ENCODE data around the gene HTR2C. TPM values are rescaled to one million over a fixed set of nuclear protein-coding genes. Genes with fewer than 3 reads are reported as not detected.
"Not testable (repeated sequence)": the region's sequence is repeated elsewhere in the genome, so short reads cannot be mapped to it uniquely, and the experiment has no call there.

Gene HTR2C
- total RNA-seq, 2 donors from 2014 or later: not detected

DNA sequence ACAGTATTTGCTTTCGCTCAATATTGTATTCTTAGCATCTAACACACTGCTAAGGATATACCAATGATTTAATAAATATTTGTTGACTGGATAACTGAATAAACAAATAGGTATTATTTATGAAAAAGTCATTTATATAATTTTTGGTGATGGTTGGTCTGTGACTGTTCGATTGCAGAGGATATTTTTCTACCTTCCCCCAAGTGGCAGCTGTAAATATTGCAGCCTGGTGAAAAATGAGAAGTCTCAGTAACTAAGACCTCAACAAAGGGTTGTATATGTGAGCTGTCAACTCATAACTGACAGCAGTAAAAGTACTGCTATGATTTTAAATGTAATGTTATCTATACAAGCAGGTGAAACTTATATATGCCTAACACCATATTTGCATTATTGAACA is 36.0 kb downstream of the HTR2C start:
- ATAC-seq (no peak), DNase-seq (ENCODE audit: low spot score) (no peak)
- H3K4me1 Mint-ChIP-seq (ENCODE audit: low read depth in 2 of 2): no peaks in the 10 kb centered on the region
- H3K9me3 Mint-ChIP-seq: no peaks in the 10 kb centered on the region
- H3K27me3 Mint-ChIP-seq: peaks cover 0 to 4% of the 10 kb centered on the region in 2 donors
- H3K27ac Mint-ChIP-seq: no peak overlapping the region
- H3K36me3 Mint-ChIP-seq: no peaks in the 10 kb centered on the region
- no peak overlapping the region for H3K4me3 Mint-ChIP-seq

DNA sequence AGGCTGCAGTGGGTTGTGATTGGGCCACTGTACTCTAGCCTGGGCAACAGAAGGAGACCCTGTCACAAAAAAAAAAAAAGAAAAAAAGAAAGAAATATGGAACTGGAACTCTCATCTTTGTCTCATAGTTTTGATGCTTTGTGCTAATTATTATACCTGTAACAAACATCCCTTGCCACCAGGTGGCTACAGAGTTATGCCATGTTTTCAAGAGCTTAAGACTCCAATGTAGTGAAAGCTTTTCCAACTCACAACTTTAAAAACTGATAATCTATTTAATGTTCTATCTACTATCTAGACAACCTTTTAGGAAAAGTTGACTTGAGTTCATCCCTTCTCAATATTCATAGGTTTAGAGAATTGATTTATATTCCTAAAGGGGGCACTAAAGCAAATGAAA is 42.4 kb downstream of the HTR2C start:
- no peaks in the 10 kb centered on the region for H3K36me3 Mint-ChIP-seq
- H3K27ac Mint-ChIP-seq: no peak overlapping the region
- no peak for ATAC-seq
- no peak for DNase-seq (ENCODE audit: low spot score)
- no peak overlapping the region for H3K4me3 Mint-ChIP-seq
- H3K27me3 Mint-ChIP-seq: peaks cover 0 to 4% of the 10 kb centered on the region in 2 donors
- no peaks in the 10 kb centered on the region for H3K9me3 Mint-ChIP-seq
- no peaks in the 10 kb centered on the region for H3K4me1 Mint-ChIP-seq (ENCODE audit: low read depth in 2 of 2)

DNA sequence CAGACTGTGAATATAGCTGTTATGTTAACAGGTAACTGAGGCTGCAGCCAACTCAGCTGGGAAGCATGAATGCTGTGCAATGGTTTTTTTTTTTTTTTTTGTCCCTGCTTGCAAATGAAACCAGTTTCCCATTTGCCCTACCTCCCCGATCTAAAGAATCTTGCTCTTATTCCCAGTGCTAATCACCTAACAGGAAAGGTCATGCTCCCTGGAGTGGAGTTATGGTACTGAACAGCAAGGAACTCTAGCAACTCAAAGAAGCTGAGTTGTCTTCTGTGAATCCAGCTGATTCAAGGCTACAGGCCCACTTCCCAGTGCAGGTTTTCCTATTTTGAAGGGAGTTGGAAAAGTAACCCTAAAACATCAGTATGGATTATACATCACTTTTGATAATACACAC is 52.1 kb downstream of the HTR2C start:
- Mint-ChIP-seq H3K4me3 (no peak overlapping the region), H3K27ac (no peak overlapping the region), H3K9me3 (no peaks in the 10 kb centered on the region), H3K36me3 (no peaks in the 10 kb centered on the region), H3K4me1 (ENCODE audit: low read depth in 2 of 2) (no peaks in the 10 kb centered on the region), H3K27me3 (peaks cover 0 to 2% of the 10 kb centered on the region in 2 donors)
- DNase-seq (ENCODE audit: low spot score) (no peak), ATAC-seq (no peak)

DNA sequence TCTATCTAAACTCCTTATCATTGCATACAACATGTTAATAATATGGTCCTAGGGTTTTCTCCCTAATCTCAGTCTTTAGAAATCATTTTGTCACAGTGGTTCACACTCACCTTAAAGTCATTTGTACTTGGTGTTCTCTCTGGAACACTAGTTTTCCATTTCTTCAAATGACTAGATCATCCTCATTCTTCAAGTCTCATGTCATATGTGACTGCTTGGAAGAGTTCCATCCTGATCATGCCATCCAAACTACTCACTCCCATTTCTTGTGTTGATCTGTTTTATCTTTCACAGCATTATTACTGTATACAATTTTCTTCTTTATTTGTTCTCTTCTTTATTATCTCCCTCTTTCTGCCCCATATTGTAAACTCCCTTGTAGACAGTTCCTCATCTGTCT is 66.5 kb downstream of the HTR2C start:
- no peak overlapping the region for H3K27ac Mint-ChIP-seq
- no peaks in the 10 kb centered on the region for H3K4me1 Mint-ChIP-seq (ENCODE audit: low read depth in 2 of 2)
- DNase-seq (ENCODE audit: low spot score) (no peak), ATAC-seq (no peak)
- H3K27me3 Mint-ChIP-seq: no peaks in the 10 kb centered on the region
- H3K36me3 Mint-ChIP-seq: no peaks in the 10 kb centered on the region
- H3K4me3 Mint-ChIP-seq: no peak overlapping the region
- H3K9me3 Mint-ChIP-seq: no peaks in the 10 kb centered on the region

DNA sequence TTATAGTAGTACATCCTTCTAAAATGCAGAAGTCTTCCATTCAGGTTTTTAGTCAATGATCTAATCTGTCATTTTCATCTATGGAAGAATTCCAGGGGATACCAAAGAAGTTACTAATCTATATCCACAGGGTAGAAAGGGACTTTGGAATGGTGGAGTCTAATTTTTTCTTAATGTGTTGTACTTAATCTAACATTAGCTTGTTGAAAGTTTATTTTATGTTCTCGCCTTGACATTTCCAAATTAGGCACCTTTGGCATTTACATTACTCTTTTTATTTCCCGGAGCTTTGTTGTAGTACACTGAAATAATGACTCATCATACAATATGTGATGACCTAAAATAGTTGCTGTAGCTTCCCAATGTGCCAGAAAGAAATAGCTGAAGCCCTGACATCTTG is 91.5 kb downstream of the HTR2C start:
- no peak for ATAC-seq
- Mint-ChIP-seq H3K27ac (no peak overlapping the region), H3K4me3 (no peak overlapping the region), H3K9me3 (no peaks in the 10 kb centered on the region), H3K4me1 (ENCODE audit: low read depth in 2 of 2) (no peaks in the 10 kb centered on the region), H3K27me3 (no peaks in the 10 kb centered on the region), H3K36me3 (no peaks in the 10 kb centered on the region)
- DNase-seq (ENCODE audit: low spot score): no peak

DNA sequence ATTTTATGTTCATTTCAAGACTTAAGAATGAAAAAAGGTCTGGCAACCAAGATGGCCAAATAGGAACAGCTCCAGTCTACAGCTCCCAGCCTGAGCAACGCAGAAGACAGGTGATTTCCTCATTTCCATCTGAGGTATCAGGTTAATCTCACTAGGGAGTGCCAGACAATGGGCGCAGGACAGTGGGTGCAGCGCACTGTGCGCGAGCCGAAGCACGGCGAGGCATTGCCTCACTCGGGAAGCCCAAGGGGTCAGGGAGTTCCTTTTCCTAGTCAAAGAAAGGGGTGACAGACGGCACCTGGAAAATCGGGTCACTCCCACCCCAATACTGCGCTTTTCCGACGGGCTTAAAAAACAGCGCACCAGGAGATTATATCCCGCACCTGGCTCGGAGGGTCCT is 116.6 kb downstream of the HTR2C start:
- H3K27ac Mint-ChIP-seq; DNase-seq (ENCODE audit: low spot score); H3K36me3 Mint-ChIP-seq; H3K4me3 Mint-ChIP-seq; H3K9me3 Mint-ChIP-seq; ATAC-seq; H3K27me3 Mint-ChIP-seq; H3K4me1 Mint-ChIP-seq (ENCODE audit: low read depth in 2 of 2): not testable (repeated sequence)

DNA sequence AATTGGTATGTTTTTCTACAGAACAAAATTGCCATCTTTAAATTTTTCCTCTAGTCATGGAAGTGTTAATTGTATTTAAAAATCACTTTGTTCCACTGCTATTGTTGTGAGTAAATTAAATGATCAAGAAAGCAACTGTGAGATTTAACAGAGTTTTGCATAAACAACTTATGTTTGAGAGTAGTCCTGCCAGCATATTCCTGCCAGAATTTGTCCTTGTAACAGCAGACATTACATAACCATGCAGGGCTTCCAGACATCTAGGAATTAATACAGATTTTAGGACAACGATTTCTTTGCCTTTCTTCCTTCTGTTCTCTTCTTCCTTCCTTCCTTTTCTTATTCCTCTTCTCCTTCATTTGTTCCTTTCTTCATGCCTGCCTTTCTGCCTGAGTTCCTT is 125.5 kb downstream of the HTR2C start:
- H3K36me3 Mint-ChIP-seq: no peaks in the 10 kb centered on the region
- H3K9me3 Mint-ChIP-seq: no peaks in the 10 kb centered on the region
- no peak overlapping the region for H3K4me3 Mint-ChIP-seq
- DNase-seq (ENCODE audit: low spot score): no peak
- ATAC-seq: no peak
- H3K27ac Mint-ChIP-seq: no peak overlapping the region
- H3K4me1 Mint-ChIP-seq (ENCODE audit: low read depth in 2 of 2): no peaks in the 10 kb centered on the region
- no peaks in the 10 kb centered on the region for H3K27me3 Mint-ChIP-seq

DNA sequence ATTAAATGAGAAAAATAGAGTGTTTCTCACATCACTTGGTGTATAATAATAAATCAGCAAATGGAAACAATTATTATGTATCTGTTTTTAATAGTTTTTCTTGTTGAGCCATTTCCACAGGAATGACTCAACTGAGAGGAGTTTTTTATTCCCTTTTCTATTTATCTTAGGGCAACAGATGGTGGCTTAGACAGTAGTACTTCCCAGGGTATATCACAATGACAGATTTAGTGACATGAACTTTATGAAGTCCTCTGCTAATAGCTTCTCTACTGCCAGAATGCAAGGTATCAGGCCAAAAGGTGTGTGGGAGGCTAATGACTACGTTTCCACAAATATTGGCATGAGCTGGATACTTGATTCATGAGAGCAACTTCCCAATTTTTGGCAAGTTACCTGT is 126.7 kb downstream of the HTR2C start:
- DNase-seq (ENCODE audit: low spot score) (no peak), ATAC-seq (no peak)
- peaks cover 0 to 2% of the 10 kb centered on the region in 2 donors for H3K27me3 Mint-ChIP-seq
- no peak overlapping the region for H3K27ac Mint-ChIP-seq
- no peak overlapping the region for H3K4me3 Mint-ChIP-seq
- no peaks in the 10 kb centered on the region for H3K36me3 Mint-ChIP-seq
- H3K4me1 Mint-ChIP-seq (ENCODE audit: low read depth in 2 of 2): no peaks in the 10 kb centered on the region
- no peaks in the 10 kb centered on the region for H3K9me3 Mint-ChIP-seq

DNA sequence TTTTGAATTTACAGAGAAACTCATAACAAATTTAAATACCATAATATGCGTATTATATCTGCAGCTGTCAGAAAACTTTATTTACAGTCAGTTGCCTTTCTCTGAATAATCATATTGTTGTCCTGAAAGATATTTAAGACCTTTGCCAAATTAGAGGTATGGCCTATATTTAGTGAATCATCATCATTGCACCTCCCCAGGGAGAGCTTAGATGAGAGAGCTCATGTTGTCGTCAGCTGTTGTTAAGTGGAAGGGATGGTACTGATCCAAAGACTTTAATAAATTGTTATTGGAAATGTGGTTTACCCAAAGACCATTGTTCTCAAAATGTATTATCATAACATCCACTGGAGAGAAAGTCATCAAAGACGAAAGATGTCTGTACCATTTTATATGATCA is 128.6 kb downstream of the HTR2C start:
- H3K27ac Mint-ChIP-seq: no peak overlapping the region
- no peak overlapping the region for H3K4me3 Mint-ChIP-seq
- H3K9me3 Mint-ChIP-seq: no peaks in the 10 kb centered on the region
- DNase-seq (ENCODE audit: low spot score) (no peak), ATAC-seq (no peak)
- no peaks in the 10 kb centered on the region for H3K4me1 Mint-ChIP-seq (ENCODE audit: low read depth in 2 of 2)
- peaks cover 0 to 2% of the 10 kb centered on the region in 2 donors for H3K27me3 Mint-ChIP-seq
- no peaks in the 10 kb centered on the region for H3K36me3 Mint-ChIP-seq

DNA sequence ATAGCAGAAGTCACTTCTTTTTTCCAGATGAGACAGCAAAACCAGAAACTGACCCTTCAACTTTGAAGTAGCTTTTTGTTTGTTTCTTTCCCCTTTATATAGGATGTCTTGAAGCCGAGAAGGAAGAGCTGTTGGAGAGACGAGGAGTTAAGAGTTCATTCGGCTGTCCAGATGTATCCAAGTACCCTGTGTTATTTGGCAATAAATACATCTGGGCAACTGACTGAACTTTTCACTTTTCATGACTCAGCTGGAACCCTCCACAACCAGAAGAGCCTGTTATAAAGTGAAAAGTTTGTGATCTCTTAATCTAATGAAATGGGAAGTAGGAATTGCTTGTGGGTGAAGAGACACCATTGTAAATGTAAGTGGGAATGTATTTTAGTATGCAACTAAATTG is 131.2 kb downstream of the HTR2C start:
- Mint-ChIP-seq H3K4me3 (no peak overlapping the region), H3K36me3 (no peaks in the 10 kb centered on the region), H3K27ac (no peak overlapping the region), H3K27me3 (peaks cover 0 to 2% of the 10 kb centered on the region in 2 donors), H3K9me3 (no peaks in the 10 kb centered on the region), H3K4me1 (ENCODE audit: low read depth in 2 of 2) (no peaks in the 10 kb centered on the region)
- ATAC-seq (no peak), DNase-seq (ENCODE audit: low spot score) (no peak)

DNA sequence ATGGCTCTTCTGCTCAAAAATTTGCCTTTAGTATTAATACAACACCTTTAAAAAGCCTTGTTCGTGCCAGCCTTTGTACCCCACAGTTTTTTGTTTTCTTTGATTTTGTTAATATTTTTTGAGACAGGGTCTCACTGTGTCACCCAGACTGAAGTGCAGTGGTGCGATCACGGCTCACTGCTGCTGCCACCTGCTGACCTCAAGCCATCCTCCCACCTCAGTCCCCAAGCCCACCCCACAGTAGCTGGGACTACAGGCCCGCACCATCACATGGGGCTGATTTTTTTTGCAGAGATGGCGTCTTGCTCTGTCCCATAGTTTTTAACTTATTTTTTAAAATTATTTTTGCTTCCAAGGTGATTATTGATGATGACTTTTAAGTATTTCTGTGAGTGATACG is 134.0 kb downstream of the HTR2C start:
- ATAC-seq (no peak), DNase-seq (ENCODE audit: low spot score) (no peak)
- peaks cover 0 to 2% of the 10 kb centered on the region in 2 donors for H3K27me3 Mint-ChIP-seq
- H3K4me1 Mint-ChIP-seq (ENCODE audit: low read depth in 2 of 2): no peaks in the 10 kb centered on the region
- H3K27ac Mint-ChIP-seq: no peak overlapping the region
- H3K4me3 Mint-ChIP-seq: no peak overlapping the region
- no peaks in the 10 kb centered on the region for H3K9me3 Mint-ChIP-seq
- no peaks in the 10 kb centered on the region for H3K36me3 Mint-ChIP-seq

DNA sequence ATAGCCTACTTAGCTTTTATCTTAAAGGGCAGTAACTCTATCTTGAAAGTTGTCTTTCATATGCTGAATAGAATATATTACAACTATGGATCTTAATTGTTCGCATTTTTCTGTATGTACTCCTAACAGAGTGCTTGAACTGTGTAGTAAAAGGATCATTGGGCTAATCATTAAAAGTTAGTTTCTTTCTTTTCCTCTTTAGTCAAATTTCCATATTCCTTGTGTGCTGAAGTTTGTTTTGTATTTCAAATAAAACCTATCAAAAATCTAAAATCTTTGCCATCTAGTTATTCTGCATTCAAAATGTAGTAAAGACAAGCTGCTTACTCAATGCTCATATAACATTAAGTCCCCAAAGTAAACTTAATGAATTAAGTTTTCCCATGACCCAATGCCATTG is 182.7 kb downstream of the HTR2C start:
- no peak for DNase-seq (ENCODE audit: low spot score)
- Mint-ChIP-seq H3K36me3 (no peaks in the 10 kb centered on the region), H3K4me1 (ENCODE audit: low read depth in 2 of 2) (no peaks in the 10 kb centered on the region), H3K9me3 (peaks cover 9% of the 10 kb centered on the region), H3K27me3 (peaks cover 0 to 3% of the 10 kb centered on the region in 2 donors), H3K27ac (no peak overlapping the region), H3K4me3 (no peak overlapping the region)
- no peak for ATAC-seq

DNA sequence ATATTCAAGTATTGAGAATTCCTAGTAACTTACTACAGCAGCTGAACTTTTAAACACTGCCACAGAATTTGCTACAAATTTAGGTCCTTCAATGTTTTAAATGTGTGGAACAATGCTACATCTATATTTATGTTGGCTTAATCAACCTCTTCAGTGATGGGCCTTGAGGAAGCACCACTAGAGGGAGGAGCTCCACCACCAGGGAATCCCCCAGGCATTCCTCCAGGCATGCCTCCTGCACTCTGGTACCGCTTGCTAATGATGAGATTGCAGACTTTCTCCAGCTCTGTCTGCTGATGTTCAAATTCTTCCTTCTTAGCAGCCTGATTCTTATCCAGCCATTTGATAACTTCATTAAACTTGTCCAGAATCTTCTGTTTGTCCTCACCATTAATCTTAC is 190.8 kb downstream of the HTR2C start:
- H3K9me3 Mint-ChIP-seq: peaks cover 9% of the 10 kb centered on the region
- ATAC-seq (no peak), DNase-seq (ENCODE audit: low spot score) (no peak)
- no peaks in the 10 kb centered on the region for H3K4me1 Mint-ChIP-seq (ENCODE audit: low read depth in 2 of 2)
- H3K27me3 Mint-ChIP-seq: no peaks in the 10 kb centered on the region
- H3K27ac Mint-ChIP-seq: no peak overlapping the region
- H3K4me3 Mint-ChIP-seq: no peak overlapping the region
- H3K36me3 Mint-ChIP-seq: no peaks in the 10 kb centered on the region

DNA sequence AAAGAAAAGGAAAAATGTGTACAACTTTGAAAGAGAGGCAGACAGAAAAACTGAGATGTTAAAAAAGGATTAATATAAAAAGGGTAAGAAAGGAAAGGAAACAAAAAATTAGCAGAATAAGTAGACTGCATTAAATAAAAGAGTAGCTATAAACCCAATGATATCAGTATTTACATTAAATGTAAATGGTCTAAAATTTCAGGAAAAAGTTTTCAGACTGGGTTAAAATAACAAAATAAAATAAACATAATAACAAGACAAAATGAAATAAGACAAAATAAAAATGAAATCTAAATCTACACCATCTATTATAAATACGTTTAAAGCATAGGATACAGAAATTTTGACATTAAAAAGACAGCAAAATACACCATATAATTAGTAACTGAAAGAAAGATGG is 199.0 kb downstream of the HTR2C start:
- Mint-ChIP-seq H3K36me3 (no peaks in the 10 kb centered on the region), H3K4me3 (no peak overlapping the region), H3K4me1 (ENCODE audit: low read depth in 2 of 2) (no peaks in the 10 kb centered on the region), H3K27me3 (no peaks in the 10 kb centered on the region), H3K9me3 (no peaks in the 10 kb centered on the region), H3K27ac (no peak overlapping the region)
- no peak for ATAC-seq
- DNase-seq (ENCODE audit: low spot score): no peak

DNA sequence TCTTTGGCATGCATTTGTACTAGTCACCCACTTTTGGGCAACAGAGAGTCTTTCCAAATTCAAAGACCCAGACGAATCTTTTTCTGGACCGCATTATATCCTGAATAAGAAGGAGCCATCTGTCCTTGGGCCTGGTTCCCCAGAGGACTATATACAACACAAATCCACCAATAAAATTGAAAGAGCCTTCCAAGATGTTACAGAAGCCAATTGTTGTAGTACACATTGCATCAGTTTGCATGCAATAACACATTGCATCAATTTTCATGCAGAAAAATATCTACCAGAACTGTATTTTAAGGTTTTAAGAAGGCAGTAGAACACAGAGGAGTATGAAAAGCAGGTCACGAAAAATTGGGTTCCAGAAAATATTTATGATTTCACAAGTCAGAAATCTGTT is 203.2 kb downstream of the HTR2C start:
- Mint-ChIP-seq H3K4me1 (ENCODE audit: low read depth in 2 of 2) (no peaks in the 10 kb centered on the region), H3K36me3 (no peaks in the 10 kb centered on the region), H3K27ac (no peak overlapping the region), H3K27me3 (no peaks in the 10 kb centered on the region), H3K9me3 (no peaks in the 10 kb centered on the region), H3K4me3 (no peak overlapping the region)
- DNase-seq (ENCODE audit: low spot score): no peak
- ATAC-seq: no peak
